Measurements from ENCODE around the gene E4F1. TPM values are rescaled to one million over a fixed set of nuclear protein-coding genes. Genes with fewer than 3 reads are reported as not detected.

Gene E4F1
- total and polyA plus RNA-seq, 2 donors (not counting 3 experiments of a cell fraction or from before 2014, with no cell fraction given), result 28.6 to 32.7 TPM

DNA sequence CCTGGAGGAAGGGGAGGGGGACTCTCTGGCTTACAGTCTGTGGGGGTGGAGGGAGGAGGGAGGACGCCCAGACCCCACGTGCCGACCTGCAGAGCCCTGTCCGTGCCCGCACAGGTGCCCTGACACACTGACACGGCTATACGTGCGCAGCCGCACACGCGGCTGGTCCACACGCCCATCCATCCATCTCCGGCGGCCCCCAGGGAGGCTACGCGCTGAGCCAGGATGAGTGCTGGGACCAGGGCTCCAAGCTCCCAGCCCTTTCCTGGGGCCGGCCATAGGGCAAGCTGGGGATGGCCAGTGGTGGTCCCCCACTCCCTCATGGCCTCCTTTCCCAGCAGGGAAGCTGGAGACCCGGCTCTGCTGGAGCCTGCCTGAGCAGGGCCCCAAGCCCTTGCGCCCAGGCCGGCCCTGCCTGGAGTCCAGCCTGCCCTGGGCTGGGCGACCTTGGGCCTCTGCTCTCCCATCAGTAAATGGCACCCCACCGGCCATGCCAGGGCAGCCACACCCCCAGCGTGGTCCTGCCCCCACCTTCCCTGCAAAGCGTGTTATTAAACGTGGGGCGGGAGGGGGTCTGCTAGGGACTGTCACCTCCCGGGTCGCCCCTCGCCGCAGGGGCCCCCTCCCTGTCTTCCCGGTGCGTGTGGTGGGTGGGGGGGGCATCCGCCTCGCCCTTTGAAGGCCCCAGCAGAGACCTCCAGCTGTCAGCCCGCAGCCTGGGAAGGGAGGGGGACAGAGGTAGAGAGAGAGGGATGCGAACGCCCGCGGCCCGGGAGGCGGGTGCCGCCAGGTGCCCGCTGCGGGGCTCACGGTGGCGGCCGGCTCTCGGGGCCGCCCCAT, 27.8 kb upstream of the E4F1 start:
- H3K4me1 ChIP-seq (ENCODE audit: control insufficient read depth, extremely low read depth, insufficient read depth, low read length), result no peaks in the 10 kb centered on the region
- FAIRE-seq (no peak), DNase-seq (ENCODE audit: low read depth, low spot score) (no peak)
- TF ChIP-seq EZH2 (IDR thresholded peaks at IDR 0.05; ENCODE audit: borderline replicate concordance, low read depth, low read length, severe bottlenecking), result peak; percentile 98
- TF ChIP-seq JUN (IDR thresholded peaks at IDR 0.05; ENCODE audit: borderline replicate concordance, insufficient read depth, insufficient read length, low read depth), result no peak
- no peak overlapping the region for H3K27ac ChIP-seq (ENCODE audit: insufficient read depth, low read depth, low read length)
- H3K9ac ChIP-seq (replicated peaks; ENCODE audit: extremely low read depth, insufficient read depth, low read length), result no peak overlapping the region
- H3K9me1 ChIP-seq (replicated peaks; ENCODE audit: control insufficient read depth, extremely low read depth, insufficient read depth, low read length), result no peaks in the 10 kb centered on the region
- H2AFZ ChIP-seq (ENCODE audit: low read depth, low read length), result no peak overlapping the region
- POLR2A ChIA-PET, result interaction anchor here (2.6 kb wide), 1 partner anchor 40 kb away, joined by 8 read pairs; the partner anchor contains the start of gene TRAF7
- H3K79me2 ChIP-seq (ENCODE audit: control insufficient read depth, insufficient read depth, low read length), result no peaks in the 10 kb centered on the region
- H4K20me1 ChIP-seq (replicated peaks; ENCODE audit: control insufficient read depth, extremely low read depth, insufficient read depth, low read length), result no peaks in the 10 kb centered on the region
- CTCF ChIA-PET, result interaction anchor here (1.0 to 1.6 kb wide), 6 partner anchors 8 to 306 kb away, joined by 3 to 11 read pairs (median 4); partner anchors contain the start of gene ECI1
- intact Hi-C loops (cut with micrococcal nuclease) (loop anchor here (5.0 kb wide), 1 partner anchor 57 kb away; the partner anchor contains the start of gene ECI1), dilution Hi-C loops (cut with MboI; ENCODE audit: extremely low pct_ligation_motif_present, low sequenced_read_pairs) (no loop called here)
- H3K4me2 ChIP-seq (ENCODE audit: insufficient read depth, low read length), result no peak overlapping the region
- no peaks in the 10 kb centered on the region for H3K36me3 ChIP-seq (ENCODE audit: control insufficient read depth in 2 of 2, extremely low read depth in 1 of 2, insufficient read depth in 2 of 2, low read length in 2 of 2)
- H3K4me3 ChIP-seq (replicated peaks in 1 of 3; ENCODE audit: insufficient read depth in 1 of 3, low read depth in 1 of 3, low read length in 3 of 3), result peak overlapping the region in 1 of 3 experiments; percentile 33
- no TSS peak for BruUV-seq (replicated peaks)
- H3K9me3 ChIP-seq (replicated peaks; ENCODE audit: control insufficient read depth, insufficient read depth, low read length), result no peaks in the 10 kb centered on the region
- peaks cover 28 to 39% of the 10 kb centered on the region in 2 experiments for H3K27me3 ChIP-seq (ENCODE audit: control insufficient read depth in 2 of 2, insufficient read depth in 2 of 2, low read length in 2 of 2)

DNA sequence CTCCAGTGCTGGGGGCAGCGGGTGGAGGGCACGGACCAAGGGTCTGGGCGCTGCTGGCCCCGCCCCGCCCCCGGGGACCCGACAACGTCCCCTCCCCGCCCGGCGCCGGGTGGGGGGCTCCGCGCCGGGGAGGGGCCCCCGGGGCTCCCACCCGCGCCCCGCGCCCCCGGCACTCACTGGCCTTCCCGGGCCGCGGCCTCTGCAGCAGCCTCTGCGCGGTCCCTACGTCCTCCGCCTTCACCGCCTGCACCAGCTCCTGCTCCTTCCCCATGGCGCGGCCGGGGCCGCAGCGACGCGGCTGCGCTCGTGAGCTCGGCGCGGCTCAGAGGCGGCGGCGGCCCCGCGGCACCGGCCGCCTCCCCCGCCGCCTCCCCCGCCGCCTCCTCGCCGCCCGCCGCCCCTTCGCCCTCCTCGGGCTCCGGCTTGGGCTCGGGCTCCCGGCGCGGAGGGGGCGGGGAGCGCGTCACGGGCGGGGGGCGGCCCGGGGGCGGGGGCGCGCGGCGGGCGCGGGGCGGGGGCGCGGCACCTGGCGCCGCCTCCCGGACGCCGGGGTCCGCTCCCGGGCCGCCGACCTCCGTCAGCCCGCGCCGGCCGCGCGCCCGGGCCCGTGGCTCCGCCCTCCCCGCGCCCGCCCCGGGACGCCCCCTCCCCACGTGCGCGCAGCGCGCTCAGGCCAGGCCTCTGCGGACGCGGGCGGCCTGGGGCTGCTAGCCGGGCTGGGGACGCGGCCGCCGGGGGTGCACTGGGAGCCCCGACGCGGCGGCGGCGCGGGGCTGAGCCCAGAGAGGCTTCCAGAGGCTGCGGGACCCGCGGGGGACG, 27.0 kb upstream of the E4F1 start, which contains the start of gene CASKIN1:
TSS of gene CASKIN1 (minus strand) at position 444 of the 819 bp plus-strand sequence. CDS start at position 271, 173 bp downstream.
- no peak within 1 kb of the TSS for H2AFZ ChIP-seq (ENCODE audit: low read depth, low read length)
- intact Hi-C loops (cut with micrococcal nuclease), result loop anchor here (5.0 kb wide), 1 partner anchor 56 kb away; the partner anchor contains the start of gene ECI1
- POLR2A ChIA-PET, result no interaction called here

More for the DNA sequence above, 27.0 kb upstream of the E4F1 start, which contains the start of gene CASKIN1:
- no peaks in the 10 kb centered on the region for H3K4me1 ChIP-seq (ENCODE audit: control insufficient read depth, extremely low read depth, insufficient read depth, low read length)
- no peak within 1 kb of the TSS for H3K9ac ChIP-seq (replicated peaks; ENCODE audit: extremely low read depth, insufficient read depth, low read length)
- dilution Hi-C loops (cut with MboI; ENCODE audit: extremely low pct_ligation_motif_present, low sequenced_read_pairs), result no loop called here
- H3K27me3 ChIP-seq (ENCODE audit: control insufficient read depth in 2 of 2, insufficient read depth in 2 of 2, low read length in 2 of 2), result peaks cover 28 to 39% of the 10 kb centered on the region in 2 experiments
- DNase-seq (ENCODE audit: low read depth, low spot score), result no peak
- TF ChIP-seq FOS (IDR thresholded peaks at IDR 0.05; ENCODE audit: borderline replicate concordance, insufficient read depth, low read length) (no peak), POLR2A (IDR thresholded peaks at IDR 0.05; ENCODE audit: low read depth, low read length) (no peak), MYC (IDR thresholded peaks at IDR 0.05; ENCODE audit: low read depth, low read length) (no peak), JUN (IDR thresholded peaks at IDR 0.05; ENCODE audit: borderline replicate concordance, insufficient read depth, insufficient read length, low read depth) (no peak), GATA2 (IDR thresholded peaks at IDR 0.05; ENCODE audit: insufficient read depth, insufficient read length, low read depth, low read length) (no peak)
- TF ChIP-seq, protein P1, sequence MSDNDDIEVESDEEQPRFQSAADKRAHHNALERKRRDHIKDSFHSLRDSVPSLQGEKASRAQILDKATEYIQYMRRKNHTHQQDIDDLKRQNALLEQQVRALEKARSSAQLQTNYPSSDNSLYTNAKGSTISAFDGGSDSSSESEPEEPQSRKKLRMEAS (IDR thresholded peaks at IDR 0.05; ENCODE audit: insufficient read depth, insufficient read length), result no peak
- no peak within 1 kb of the TSS for H3K27ac ChIP-seq (ENCODE audit: insufficient read depth, low read depth, low read length)
- no peak for FAIRE-seq
- H3K9me3 ChIP-seq (replicated peaks; ENCODE audit: control insufficient read depth, insufficient read depth, low read length), result no peaks in the 10 kb centered on the region
- H3K79me2 ChIP-seq (ENCODE audit: control insufficient read depth, insufficient read depth, low read length), result no peaks in the 10 kb centered on the region
- H3K9me1 ChIP-seq (replicated peaks; ENCODE audit: control insufficient read depth, extremely low read depth, insufficient read depth, low read length), result no peaks in the 10 kb centered on the region
- H3K4me3 ChIP-seq (replicated peaks in 1 of 3; ENCODE audit: insufficient read depth in 1 of 3, low read depth in 1 of 3, low read length in 3 of 3), result peak within 1 kb of the TSS in 1 of 3 experiments; percentile 33
- no TSS peak for BruUV-seq (replicated peaks)
- no peaks in the 10 kb centered on the region for H4K20me1 ChIP-seq (replicated peaks; ENCODE audit: control insufficient read depth, extremely low read depth, insufficient read depth, low read length)
- H3K36me3 ChIP-seq (ENCODE audit: control insufficient read depth in 2 of 2, extremely low read depth in 1 of 2, insufficient read depth in 2 of 2, low read length in 2 of 2), result no peaks in the 10 kb centered on the region
- CTCF ChIA-PET, result interaction anchor here (1.5 to 1.6 kb wide), 2 partner anchors 55 to 56 kb away, joined by 3 to 4 read pairs; partner anchors contain the start of gene ECI1
- no peak within 1 kb of the TSS for H3K4me2 ChIP-seq (ENCODE audit: insufficient read depth, low read length)

All from endothelial cell of umbilical vein (primary cell).